ENCODE measurements around the gene TMEM138. TPM values are rescaled to one million over a fixed set of nuclear protein-coding genes. Genes with fewer than 3 reads are reported as not detected.

Gene TMEM138
- total RNA-seq (ENCODE audit: low replicate concordance): 13.7 and 38.5 TPM in 2 replicates

DNA sequence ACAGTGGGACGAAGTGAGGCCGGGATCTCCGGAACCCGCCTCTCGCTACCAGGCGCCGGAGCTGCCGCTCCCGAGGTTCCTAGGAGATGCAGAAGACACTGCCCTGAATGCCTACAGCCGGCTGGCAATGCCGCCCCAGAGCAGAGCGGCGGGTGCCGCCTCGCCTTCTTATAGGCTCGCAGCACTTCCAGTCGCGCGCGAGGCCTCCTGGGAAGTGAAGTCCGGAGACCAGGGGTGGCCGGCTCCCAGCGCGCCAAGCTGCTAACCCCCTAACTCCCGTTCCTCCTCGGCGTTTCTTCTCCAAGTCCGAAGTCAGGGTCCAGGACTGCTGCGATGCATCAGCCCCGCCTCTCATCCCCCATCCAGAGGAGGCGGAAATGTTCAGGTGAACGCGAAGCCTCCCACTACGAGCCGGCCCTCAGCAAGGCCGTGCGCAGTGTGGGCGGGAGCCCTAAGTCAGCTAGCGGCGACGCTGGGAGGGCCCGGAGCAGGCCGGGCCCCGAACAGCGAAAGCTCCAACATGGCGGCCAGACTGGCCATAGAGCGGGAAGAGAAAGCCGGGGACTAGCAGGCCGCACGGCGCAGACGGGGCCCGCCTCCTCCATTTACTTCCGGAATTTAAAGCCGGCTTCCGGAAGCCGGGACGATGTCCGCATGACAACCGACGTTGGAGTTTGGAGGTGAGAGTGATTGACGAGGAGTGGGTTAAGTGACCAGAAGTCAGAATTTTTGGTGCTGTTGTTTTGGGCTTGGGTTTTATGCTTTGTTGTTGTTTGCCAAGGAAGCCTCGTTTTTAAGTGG lies at the start of gene TMEM138, which contains the start of gene CYB561A3:
Gene TMEM138 (plus strand): TSS at position 634 of the 801 bp plus-strand sequence. CDS start 2,017 bp downstream, outside the sequence.
Gene CYB561A3 (minus strand): TSS at position 142 of the 801 bp plus-strand sequence. CDS start 5,169 bp downstream, outside the sequence.
- peak within 1 kb of the TSS; percentile 92 for H3K4me3 ChIP-seq (ENCODE audit: low read depth, low read length)
- peak; percentile 93 for DNase-seq (ENCODE audit: low read depth)
- TF ChIP-seq, protein P1, sequence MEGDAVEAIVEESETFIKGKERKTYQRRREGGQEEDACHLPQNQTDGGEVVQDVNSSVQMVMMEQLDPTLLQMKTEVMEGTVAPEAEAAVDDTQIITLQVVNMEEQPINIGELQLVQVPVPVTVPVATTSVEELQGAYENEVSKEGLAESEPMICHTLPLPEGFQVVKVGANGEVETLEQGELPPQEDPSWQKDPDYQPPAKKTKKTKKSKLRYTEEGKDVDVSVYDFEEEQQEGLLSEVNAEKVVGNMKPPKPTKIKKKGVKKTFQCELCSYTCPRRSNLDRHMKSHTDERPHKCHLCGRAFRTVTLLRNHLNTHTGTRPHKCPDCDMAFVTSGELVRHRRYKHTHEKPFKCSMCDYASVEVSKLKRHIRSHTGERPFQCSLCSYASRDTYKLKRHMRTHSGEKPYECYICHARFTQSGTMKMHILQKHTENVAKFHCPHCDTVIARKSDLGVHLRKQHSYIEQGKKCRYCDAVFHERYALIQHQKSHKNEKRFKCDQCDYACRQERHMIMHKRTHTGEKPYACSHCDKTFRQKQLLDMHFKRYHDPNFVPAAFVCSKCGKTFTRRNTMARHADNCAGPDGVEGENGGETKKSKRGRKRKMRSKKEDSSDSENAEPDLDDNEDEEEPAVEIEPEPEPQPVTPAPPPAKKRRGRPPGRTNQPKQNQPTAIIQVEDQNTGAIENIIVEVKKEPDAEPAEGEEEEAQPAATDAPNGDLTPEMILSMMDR (IDR thresholded peaks at IDR 0.05; ENCODE audit: insufficient read depth, low read length): no peak

DNA sequence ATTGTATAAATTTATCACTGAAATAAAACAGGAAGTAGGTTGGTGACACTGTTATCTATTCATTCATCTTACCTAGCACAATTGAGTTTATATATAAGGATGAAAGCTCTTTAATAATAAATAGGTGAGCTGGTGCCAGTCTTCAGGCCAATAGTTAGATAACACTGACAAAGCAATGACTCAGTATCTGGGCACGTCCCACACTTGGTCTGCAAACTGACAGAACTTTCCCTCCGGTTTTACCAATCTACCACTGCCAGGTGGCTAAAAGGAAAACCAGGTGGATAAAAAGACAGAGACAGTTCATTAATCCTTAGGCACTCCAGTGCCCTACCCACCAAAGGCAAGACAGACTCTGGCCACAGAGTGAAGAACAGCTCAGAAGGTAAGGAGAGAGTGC lies 46.9 kb upstream of the TMEM138 start:
- TF ChIP-seq, protein P1 (IDR thresholded peaks at IDR 0.05; ENCODE audit: insufficient read depth, low read length): no peak
- no peak for DNase-seq (ENCODE audit: low read depth)
- no peak overlapping the region for H3K4me3 ChIP-seq (ENCODE audit: low read depth, low read length)

DNA sequence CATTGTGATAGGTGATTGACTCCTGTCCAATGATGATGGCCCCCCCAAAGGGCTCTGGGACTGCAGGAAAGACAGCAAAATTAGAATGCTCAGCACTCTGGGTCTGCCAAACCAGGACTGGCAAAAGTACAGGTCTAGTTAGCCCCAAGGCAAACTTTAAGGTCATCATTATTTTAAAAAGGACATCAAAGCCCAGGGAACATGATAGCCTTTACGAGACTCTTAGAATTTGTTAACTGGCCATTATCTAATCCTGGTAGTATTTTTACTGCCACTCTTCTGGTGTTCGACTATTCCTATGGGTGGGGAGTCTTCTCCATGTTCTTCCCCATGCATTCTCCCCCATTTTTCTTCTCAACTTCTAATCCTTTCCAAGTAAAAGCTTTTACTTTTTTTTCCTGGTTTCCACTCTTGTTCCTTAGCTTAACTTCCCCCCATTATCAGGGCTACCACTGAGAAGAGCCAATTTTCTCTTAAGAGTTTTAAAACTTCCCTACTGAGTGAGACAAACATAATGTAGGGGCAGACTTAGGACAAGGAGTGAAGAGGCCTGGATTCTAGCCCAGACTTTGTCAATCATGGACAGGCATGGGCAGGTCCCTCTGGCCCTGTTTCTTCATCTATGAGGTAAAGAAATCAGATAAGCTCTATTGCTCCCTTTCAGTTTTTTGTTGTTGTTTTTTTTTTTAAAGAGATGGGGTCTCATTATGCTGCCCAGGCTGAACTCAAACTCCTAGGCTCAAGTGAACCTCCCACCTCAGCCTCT lies 36.3 kb upstream of the TMEM138 start:
- no peak overlapping the region for H3K4me3 ChIP-seq (ENCODE audit: low read depth, low read length)
- TF ChIP-seq, protein P1 (IDR thresholded peaks at IDR 0.05; ENCODE audit: insufficient read depth, low read length): no peak
- peak; percentile 75 for DNase-seq (ENCODE audit: low read depth)

DNA sequence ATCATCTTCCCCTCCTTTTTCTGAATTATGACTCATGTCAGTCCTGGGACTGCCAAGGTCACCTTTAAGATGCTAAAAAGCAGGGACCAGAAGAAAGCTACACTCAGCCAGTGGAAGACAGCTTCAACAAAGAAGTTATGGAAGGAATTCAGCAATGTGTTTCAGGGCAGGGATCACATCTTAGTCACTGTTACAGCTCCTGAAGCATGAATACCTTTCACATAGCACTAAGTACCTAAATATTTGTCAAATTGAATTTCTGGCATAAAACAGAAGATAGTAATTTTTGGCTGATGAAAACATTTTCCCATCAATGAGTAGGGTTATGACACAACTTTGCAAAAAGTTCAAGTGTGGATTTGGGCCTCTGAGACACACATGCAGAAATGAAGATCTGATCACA lies 34.5 kb upstream of the TMEM138 start:
- DNase-seq (ENCODE audit: low read depth): peak; percentile 79
- no peak overlapping the region for H3K4me3 ChIP-seq (ENCODE audit: low read depth, low read length)
- TF ChIP-seq, protein P1 (IDR thresholded peaks at IDR 0.05; ENCODE audit: insufficient read depth, low read length): no peak

DNA sequence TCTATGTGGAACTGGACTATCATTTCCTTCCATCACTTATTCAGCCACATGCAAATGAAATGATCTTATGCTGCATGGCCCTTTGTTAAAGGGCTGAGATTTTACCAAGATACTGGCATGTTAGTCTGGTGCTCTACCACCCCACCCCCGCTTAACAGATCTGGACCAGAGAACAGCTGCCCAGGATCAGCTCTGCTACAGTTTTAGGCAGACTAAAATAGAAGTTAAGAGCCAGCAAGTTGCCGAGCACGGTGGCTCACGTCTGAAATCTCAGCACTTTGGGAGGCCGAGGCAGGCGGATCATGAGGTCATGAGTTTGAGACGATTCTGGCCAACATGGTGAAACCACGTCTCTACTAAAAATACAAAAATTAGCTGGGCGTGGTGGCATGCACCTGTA lies 33.8 kb upstream of the TMEM138 start:
- DNase-seq (ENCODE audit: low read depth): no peak
- TF ChIP-seq, protein P1 (IDR thresholded peaks at IDR 0.05; ENCODE audit: insufficient read depth, low read length): no peak
- H3K4me3 ChIP-seq (ENCODE audit: low read depth, low read length): peak overlapping the region; percentile 9

DNA sequence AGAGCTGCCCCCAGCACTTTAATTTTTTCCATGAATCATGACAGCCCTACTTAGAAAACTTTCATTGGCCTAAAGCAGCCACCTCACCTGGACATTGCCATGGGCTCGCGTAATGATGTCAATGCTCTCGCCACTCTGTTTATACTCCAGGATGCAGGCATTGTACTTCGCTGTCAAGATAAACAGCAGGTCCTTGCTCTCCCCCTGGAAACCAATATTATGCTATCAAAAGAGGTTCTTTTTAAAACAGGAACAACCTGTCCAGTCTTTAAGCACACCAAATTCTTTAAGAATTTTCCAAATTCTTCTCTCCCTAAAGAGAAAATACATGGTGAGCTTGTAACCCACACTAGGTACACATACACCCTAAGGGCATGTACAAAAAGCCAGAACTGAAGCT lies 32.3 kb upstream of the TMEM138 start:
- peak overlapping the region; percentile 35 for H3K4me3 ChIP-seq (ENCODE audit: low read depth, low read length)
- TF ChIP-seq, protein P1 (IDR thresholded peaks at IDR 0.05; ENCODE audit: insufficient read depth, low read length): no peak
- no peak for DNase-seq (ENCODE audit: low read depth)

Measured in fibroblast of the aortic adventitia (primary cell).